H1 (cell line): ENCODE results near the gene C3orf20. TPM values are rescaled to one million over a fixed set of nuclear protein-coding genes. Genes with fewer than 3 reads are reported as not detected.

Experiments
- ASH2L ChIP-seq: fragments of 200-600, 300-600 bp; sonication (generic); IDR thresholded peaks from one replicate; pipeline ENCODE4 v1.7.1; 2017; ENCODE audit warnings: low read length
- CEBPB ChIP-seq: IDR thresholded peaks from 2 replicates; pipeline ENCODE4 v1.6.1; 2012; ENCODE audit warnings: low read depth, low read length
- EGR1 ChIP-seq: IDR thresholded peaks from 2 replicates; pipeline ENCODE4 v1.6.1; 2011; ENCODE audit warnings: low read depth, low read length, borderline replicate concordance
- KDM1A ChIP-seq: fragments of 200-600, 300-600 bp; sonication (generic); IDR thresholded peaks from 2 replicates; pipeline ENCODE4 v1.7.1; 2016; ENCODE audit warnings: mild to moderate bottlenecking, low read length, borderline replicate concordance
- TBP ChIP-seq: IDR thresholded peaks from 2 replicates; pipeline ENCODE4 v1.6.1; 2011; ENCODE audit warnings: low read depth, low read length, improper control_type of control experiment
- polyA plus RNA-seq, 7 experiments: library from polyadenylated mRNA; depleted of rRNA in 3 of 7; stranded (reverse) in 5 of 7; unstranded in 2 of 7; fragments of >200 nt in 5 of 7; fragments of 200-250 nt in 2 of 7; gene quantifications; 1 replicate in 5 of 7; 2 replicates in 1 of 7; 4 replicates in 1 of 7; pipeline versions ENCODE4 v1.2.1 to v1.2.3, GENCODE V29; 2011 to 2013; ENCODE audit warnings: missing spikeins in 2 of 7, mixed read lengths in 2 of 7
- total RNA-seq: library from RNA; stranded (reverse); fragmentation: NEBNext Ultra II Directional; extraction: Animal tissue kit (Norgen Biotek cat#: 25700); gene quantifications from 2 replicates; pipeline ENCODE4 v1.2.1, GENCODE V29; 2021
- TF ChIP-seq, protein P1 (sequence below): fragments of 300-600 bp; sonication (generic); IDR thresholded peaks from 2 replicates; pipeline ENCODE4 v1.7.1; 2012; ENCODE audit warnings: low read length, moderate library complexity, mild to moderate bottlenecking, inconsistent platforms; ENCODE audit not compliant: insufficient replicate concordance

The C3orf20 gene
- total and polyA plus RNA-seq, 2 of the 8 experiments (the other 6 are each of a cell fraction or from before 2014, with no cell fraction given), result not detected

DNA sequence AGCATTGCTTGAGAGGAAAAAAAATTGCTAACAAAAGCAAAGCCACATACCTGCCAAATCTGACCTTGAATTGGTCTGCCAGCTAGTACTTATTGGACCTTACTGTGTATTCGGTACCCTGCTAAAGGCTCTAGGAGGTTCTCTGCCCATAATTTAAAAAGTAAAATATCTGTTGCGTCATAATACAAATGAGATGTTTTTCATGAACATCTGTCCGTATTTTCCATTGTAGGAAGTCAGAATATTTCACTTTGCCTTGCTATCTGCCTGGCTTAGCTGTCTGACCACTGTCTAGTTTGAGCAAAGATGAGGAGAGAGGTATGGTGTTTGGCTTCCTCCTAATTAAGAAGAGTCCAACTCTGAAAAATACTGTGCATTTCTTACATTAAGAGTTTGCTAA lies 10.8 kb upstream of the C3orf20 start (continued):
- TF ChIP-seq, protein P1, sequence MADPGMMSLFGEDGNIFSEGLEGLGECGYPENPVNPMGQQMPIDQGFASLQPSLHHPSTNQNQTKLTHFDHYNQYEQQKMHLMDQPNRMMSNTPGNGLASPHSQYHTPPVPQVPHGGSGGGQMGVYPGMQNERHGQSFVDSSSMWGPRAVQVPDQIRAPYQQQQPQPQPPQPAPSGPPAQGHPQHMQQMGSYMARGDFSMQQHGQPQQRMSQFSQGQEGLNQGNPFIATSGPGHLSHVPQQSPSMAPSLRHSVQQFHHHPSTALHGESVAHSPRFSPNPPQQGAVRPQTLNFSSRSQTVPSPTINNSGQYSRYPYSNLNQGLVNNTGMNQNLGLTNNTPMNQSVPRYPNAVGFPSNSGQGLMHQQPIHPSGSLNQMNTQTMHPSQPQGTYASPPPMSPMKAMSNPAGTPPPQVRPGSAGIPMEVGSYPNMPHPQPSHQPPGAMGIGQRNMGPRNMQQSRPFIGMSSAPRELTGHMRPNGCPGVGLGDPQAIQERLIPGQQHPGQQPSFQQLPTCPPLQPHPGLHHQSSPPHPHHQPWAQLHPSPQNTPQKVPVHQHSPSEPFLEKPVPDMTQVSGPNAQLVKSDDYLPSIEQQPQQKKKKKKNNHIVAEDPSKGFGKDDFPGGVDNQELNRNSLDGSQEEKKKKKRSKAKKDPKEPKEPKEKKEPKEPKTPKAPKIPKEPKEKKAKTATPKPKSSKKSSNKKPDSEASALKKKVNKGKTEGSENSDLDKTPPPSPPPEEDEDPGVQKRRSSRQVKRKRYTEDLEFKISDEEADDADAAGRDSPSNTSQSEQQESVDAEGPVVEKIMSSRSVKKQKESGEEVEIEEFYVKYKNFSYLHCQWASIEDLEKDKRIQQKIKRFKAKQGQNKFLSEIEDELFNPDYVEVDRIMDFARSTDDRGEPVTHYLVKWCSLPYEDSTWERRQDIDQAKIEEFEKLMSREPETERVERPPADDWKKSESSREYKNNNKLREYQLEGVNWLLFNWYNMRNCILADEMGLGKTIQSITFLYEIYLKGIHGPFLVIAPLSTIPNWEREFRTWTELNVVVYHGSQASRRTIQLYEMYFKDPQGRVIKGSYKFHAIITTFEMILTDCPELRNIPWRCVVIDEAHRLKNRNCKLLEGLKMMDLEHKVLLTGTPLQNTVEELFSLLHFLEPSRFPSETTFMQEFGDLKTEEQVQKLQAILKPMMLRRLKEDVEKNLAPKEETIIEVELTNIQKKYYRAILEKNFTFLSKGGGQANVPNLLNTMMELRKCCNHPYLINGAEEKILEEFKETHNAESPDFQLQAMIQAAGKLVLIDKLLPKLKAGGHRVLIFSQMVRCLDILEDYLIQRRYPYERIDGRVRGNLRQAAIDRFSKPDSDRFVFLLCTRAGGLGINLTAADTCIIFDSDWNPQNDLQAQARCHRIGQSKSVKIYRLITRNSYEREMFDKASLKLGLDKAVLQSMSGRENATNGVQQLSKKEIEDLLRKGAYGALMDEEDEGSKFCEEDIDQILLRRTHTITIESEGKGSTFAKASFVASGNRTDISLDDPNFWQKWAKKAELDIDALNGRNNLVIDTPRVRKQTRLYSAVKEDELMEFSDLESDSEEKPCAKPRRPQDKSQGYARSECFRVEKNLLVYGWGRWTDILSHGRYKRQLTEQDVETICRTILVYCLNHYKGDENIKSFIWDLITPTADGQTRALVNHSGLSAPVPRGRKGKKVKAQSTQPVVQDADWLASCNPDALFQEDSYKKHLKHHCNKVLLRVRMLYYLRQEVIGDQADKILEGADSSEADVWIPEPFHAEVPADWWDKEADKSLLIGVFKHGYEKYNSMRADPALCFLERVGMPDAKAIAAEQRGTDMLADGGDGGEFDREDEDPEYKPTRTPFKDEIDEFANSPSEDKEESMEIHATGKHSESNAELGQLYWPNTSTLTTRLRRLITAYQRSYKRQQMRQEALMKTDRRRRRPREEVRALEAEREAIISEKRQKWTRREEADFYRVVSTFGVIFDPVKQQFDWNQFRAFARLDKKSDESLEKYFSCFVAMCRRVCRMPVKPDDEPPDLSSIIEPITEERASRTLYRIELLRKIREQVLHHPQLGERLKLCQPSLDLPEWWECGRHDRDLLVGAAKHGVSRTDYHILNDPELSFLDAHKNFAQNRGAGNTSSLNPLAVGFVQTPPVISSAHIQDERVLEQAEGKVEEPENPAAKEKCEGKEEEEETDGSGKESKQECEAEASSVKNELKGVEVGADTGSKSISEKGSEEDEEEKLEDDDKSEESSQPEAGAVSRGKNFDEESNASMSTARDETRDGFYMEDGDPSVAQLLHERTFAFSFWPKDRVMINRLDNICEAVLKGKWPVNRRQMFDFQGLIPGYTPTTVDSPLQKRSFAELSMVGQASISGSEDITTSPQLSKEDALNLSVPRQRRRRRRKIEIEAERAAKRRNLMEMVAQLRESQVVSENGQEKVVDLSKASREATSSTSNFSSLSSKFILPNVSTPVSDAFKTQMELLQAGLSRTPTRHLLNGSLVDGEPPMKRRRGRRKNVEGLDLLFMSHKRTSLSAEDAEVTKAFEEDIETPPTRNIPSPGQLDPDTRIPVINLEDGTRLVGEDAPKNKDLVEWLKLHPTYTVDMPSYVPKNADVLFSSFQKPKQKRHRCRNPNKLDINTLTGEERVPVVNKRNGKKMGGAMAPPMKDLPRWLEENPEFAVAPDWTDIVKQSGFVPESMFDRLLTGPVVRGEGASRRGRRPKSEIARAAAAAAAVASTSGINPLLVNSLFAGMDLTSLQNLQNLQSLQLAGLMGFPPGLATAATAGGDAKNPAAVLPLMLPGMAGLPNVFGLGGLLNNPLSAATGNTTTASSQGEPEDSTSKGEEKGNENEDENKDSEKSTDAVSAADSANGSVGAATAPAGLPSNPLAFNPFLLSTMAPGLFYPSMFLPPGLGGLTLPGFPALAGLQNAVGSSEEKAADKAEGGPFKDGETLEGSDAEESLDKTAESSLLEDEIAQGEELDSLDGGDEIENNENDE, result no peak
- no peak for TF ChIP-seq TBP
- no peak for TF ChIP-seq EGR1
- TF ChIP-seq CEBPB, result no peak
- TF ChIP-seq ASH2L, result no peak
- no peak for TF ChIP-seq KDM1A
